Hepatic stellate cell (primary cell): Measurements from ENCODE around the gene POLR1G.

Experiments
- DNase-seq: peaks from one replicate; pipeline ENCODE4 v3.0.0; 2011; ENCODE audit warnings: low spot score

POLR1G gene, protein sequence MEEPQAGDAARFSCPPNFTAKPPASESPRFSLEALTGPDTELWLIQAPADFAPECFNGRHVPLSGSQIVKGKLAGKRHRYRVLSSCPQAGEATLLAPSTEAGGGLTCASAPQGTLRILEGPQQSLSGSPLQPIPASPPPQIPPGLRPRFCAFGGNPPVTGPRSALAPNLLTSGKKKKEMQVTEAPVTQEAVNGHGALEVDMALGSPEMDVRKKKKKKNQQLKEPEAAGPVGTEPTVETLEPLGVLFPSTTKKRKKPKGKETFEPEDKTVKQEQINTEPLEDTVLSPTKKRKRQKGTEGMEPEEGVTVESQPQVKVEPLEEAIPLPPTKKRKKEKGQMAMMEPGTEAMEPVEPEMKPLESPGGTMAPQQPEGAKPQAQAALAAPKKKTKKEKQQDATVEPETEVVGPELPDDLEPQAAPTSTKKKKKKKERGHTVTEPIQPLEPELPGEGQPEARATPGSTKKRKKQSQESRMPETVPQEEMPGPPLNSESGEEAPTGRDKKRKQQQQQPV

DNA sequence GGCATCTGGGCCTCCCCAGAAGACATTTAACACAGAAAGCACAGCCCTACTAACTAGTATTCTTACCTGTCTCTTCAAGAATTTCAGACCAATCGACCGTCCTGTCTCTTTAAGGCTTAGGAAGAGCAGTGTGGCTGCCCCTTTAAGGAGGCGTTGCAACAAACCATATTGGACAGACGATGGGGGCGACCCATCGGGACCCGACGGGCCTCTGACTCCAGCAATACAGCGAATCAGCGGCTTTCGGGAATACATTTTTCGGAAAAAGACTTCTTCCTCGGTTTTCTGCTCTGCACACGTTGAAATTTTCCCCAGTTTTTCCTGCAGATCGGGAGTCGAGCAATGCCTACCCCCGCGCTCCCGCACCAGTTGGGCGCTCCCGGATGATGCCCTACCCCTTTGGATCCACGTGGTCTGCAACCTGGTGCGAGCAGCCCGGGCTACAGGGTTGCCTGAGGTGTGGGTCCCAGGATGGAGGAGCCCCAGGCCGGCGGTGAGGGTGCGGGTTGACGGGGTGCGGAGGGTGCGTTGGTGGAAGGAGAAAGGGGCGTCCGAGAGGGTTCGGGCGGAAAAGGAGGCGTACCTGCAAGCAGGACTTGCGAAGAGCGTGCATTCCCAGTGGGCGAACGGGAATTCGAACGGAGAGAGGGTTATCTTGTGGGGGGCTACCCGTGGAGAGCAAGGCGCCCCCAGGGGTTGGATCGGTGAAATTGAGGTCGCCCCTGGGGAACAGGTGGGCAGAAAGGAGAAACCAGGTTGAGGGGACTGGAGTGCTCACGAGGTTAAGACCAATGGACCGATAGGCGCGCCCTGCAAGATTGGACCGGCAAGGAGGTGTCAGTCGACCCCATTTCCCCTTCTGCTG lies at the start of gene POLR1G:
POLR1G (plus strand) TSS at position 419 of the 865 bp plus-strand sequence; CDS start at position 472, 53 bp downstream.
- DNase-seq = peak; percentile 93

DNA sequence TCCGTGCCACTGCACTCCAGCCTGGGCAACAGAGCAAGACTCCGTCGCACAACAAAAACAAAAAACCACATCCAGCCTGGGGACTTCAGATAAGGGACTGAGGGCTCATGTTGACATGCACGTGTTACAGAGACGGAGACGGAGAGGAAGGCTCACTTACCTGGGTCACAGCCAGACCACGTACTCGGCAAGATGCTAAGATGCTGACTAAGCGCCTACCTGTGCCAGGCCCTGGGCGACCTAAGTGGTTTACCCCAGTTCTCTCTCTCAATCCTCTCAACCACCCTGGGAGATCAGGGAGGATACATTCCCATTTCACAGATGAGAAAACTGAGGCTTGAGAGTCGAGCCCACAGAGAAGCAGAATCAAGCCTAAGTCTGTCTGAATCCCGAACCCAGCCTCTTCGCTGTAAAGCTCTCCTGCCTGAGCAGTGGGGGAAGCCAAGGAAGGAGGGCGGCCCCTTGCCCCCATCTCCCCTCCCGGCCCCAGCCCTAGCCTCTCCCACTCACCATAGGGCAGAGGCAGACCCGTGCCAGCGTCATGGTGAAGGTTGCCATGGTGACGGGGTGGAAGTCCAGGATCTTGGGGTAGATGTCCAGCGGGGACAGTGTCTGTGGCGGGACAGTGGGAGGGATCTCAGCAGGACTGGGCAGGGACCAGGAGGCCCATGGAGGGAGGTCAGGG lies 49.5 kb upstream of the POLR1G start:
- no peak for DNase-seq

DNA sequence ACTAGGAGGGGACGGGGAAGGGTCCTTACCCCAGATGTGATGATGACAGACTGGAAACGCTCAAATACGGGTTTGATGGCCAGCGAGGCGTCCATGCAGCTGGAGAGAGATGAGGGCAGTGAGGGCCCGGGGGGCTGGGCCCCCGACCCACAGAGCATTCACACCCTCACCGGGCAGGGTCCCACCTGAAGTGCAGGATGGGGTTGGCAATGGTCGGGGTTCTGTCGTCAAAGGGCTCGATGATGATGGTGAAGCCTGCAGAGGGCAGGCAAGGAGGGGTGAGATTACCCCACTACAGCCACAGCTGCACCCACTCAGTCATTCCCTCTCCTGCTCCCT lies 49.0 kb upstream of the POLR1G start:
- DNase-seq = no peak

DNA sequence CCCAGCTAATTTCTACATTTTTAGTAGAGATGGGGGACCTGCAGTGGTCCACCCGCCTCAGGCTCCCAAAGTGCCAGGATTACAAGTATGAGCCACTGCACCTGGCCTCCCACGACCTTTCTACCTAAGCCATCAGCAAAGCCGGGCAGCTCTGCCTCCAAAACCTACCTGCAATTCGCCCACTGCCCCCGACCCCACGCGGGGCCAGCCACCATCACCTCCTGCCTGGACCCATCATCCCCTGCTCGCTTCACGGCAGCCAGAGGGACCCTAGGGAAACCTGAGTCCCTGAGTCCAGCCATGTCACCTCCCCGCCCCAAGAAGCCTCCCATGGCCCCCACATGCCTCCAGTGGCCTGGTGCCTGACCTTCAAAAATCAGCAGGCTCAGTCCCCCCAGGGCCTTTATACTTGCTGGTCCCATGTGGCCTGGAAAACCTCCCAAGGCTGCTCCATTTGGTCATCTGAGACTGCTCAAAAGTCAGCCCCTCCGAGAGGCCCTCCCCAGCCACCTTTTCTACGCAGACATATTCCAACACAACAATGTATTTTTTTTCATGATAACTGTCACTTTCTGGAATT lies 48.1 kb upstream of the POLR1G start:
- no peak for DNase-seq

DNA sequence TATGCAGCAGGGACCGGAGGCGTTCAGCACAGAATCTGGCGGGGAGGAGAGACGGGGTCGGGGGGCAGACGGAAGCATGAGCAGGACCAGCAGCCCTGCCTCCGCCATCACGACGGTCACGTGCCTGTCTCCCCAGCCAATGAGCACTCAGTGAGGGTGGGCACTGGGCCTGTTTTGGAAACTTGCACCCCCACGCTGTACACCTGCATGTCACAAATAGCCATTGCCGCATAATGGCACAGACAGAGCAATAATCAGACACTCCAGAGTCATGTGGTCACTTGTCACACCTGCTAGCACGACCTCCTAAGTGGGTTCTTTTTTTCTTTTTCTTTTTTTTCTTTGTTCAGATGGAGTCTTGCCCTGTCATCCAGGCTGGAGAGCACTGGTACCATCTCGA lies 44.8 kb upstream of the POLR1G start:
- DNase-seq = no peak

DNA sequence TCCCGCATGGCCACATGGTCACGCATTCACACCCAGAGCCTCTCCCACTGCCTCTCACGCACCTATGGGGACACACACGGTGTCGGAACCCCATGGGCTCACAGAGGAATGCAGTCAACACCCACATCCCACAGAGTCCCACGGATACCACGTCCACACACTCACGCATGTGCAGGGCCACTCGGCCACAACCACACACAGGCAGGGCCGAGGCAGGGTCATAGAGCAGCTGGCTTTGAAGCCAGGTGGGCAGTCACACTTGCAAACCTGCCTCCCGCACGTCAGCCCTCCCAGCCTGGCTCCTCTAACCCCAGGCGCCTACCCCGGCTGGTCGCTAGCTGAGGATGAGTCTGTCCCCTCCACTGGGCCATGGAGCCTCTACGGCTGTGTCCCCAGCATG lies 44.2 kb upstream of the POLR1G start:
- DNase-seq = no peak

DNA sequence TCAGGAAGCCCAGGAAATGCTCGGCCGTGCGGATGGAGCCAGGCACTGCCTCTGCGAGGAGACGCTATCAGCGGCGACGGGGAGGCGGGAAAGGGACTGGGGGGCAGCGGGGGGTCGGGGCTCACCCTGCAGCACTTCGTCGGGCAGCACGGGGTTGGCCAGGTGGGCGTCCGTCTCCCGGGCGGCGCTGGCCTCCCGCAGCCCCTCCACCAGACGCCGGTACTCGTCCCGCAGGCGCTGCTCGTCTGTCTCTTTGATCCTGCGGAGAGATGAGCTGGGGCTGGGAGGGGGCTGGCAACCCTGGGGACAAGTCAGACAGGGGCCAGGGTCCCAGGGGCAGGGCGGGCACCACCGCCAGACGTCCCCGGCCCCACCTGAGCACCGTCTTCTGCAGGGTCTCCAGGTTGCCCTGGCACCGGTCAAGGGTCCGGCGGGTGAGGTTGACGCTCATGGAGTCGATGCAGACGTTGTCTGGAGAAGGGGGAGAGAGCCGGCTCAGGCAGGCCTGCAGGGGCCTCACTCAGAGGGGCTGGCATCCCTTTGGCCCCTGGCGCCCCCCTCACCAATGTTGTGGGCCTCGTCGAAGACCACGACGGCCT lies 42.5 kb upstream of the POLR1G start:
- DNase-seq = no peak

DNA sequence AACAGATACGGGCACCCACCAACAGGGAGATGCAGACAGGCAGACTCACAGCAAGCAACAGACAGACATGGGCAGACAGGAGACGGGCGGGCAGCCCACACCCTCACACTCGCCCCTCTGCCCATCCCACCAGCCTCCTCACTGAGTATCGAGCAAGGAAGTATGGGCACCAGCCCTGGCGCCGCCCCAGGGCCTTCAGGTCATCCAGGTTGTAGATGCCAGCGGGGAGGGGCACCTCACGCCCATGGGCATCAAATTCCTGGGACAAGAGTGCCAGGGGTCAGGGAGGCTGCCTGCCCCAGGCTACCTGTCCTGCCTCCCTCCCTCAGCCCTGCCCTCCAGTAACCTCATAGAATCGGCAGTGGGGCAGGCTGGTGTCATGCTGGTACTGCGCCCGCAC lies 41.7 kb upstream of the POLR1G start:
- no peak for DNase-seq

DNA sequence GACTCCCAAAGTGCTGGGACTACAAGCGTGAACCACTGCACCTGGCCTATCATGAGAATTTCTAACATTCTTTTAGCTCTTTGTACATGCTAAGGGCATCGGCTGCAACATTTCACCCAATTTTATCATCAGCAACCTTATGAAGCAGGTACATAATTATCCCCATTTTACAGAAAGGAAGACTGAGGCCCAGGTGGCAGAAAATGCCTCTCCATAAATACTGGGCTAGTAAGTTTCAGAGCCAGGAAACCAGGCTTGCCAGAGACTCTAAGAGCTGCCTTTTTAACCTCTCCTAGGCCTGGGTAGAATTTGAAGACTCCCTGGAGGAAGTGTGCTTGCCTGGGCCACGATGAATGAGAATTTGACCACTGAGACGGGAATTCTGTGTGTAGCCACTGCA lies 38.3 kb upstream of the POLR1G start:
- DNase-seq = no peak

DNA sequence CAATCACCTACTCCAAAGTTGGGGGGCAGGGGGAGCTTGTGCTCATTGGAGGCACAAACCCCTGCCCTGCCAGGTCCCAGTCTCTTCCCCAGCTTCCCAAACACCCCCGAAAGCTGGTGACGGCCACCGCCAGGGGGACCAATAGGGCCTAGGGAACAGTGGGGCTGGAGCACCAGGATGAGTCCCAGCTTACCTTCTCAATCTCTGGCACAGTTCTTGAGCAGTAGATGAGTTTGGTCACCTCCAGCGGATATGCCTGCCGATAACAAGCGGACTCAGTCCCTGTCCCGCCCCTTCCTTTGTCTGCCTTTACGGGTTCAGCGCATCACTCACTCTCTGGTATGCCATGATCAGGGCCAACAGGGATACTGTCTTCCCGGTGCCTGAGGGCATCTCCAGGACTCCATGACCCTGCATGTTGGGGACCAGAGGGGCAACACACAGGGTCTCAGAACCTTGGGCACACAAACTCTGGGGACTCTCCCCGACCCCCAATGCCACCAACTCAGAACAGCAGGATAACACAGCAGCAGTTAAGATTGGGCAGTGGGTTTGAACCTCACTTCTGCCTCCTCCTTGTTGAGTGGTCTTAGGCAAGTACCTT lies 37.6 kb upstream of the POLR1G start:
- no peak for DNase-seq

DNA sequence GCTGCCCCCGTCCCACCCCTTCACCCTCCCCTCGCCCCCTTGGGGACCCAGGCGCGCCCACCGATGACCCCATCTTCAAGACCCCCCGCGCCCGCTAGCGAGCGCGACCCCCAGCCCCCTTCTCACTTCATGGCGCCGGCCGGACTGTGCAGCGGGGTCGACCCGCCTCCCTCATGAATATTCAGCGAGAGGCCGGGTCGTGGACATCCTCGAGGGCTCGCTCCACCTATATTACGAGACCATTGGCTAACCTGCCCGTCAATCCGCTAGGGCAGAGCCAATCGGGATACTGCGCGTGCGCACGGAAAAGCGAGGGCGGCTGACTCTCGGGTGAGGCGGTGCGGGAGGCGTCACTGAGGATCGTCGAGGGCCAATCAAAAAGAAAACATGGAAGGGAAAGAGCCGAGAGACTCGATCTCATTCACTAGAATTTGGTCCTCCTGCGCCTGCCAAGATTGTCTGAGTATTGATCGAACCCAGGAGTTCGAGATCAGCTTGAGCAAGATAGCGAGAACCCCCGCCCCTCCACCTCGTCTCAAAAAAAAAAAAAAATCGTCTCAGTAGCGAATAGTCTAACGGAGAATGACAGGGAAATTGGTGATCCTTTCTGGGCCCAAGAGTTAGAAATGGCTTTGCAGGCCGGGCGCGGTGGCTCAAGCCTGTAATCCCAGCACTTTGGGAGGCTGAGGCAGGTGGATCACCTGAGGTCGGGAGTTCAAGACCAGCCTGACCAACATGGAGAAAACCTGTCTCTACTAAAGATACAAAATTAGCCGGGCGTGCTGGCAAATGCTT lies 35.8 kb upstream of the POLR1G start, which contains the start of gene ERCC2:
ERCC2 (minus strand) TSS at position 164 of the 795 bp plus-strand sequence; CDS start at position 131, 33 bp downstream.
- peak; percentile 100 for DNase-seq

DNA sequence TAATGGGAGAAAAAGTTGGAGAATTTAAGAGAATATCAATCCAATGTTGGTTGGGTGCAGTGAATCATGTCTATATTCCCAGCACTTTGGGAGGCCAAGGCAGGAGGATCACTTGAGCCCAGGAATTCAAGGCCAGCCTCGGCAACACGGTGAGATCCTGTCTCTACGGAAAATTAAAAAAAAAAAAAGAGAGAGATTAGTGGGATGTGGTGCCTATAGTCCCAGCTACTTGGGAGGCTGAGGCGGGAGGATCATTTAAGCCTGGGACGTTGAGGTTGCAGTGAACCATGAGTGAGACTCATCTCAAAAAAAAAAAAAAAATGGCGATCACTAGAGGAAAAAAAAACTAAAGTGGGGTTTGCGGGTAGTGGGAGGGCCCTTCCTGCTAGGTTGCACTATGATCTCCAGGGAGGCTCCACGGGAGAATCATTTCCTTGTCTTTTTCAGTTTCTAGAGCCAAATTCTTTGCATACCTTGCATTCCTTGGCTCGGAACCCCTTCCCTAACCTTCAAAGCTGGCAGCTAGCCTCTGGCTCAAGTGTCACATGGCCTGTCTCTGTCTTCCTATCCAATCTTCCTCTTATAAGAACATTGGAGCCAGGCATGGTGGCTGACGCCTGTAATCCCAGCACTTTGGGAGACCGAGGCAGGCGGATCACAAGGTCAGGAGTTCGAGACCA lies 30.3 kb upstream of the POLR1G start:
- DNase-seq = peak; percentile 84

DNA sequence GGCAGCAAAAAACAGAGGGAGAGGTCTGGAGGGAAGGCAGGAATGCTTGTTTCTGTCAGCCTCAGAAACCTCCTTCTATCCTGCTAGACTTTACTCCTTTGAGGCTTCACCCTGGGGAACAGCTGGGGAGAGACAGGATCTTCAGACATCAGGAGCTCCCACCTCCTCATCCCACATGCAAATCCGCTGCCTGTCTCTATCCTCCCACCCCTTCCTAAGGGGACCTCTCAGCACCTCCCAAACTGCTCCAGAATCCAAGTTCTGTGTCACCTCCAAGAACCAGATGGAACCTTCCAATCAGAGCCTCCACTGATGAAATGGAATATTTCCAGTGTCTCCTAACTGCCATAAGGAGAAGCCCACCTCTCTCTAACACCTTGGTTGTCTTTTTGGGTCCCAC lies 26.3 kb upstream of the POLR1G start:
- no peak for DNase-seq

DNA sequence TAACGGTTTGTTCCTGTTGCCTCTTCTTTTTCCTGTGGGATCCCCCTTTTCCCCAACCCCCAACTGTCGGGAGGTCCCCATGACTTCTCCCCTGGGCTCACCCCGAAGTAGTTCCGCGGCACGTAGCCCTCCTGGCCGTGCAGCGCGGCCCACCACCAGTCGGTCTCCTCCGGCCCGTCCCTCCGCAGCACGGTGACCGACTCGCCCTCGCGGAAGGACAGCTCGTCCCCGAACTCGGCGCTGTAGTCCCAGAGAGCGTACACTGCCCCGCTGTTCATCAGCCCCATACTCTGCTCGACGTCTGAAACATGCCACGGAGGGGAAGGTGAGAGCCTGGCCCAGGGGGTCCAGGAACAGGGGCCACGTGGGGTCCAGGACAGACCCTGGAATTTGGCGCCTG lies 24.0 kb upstream of the POLR1G start:
- DNase-seq = no peak

DNA sequence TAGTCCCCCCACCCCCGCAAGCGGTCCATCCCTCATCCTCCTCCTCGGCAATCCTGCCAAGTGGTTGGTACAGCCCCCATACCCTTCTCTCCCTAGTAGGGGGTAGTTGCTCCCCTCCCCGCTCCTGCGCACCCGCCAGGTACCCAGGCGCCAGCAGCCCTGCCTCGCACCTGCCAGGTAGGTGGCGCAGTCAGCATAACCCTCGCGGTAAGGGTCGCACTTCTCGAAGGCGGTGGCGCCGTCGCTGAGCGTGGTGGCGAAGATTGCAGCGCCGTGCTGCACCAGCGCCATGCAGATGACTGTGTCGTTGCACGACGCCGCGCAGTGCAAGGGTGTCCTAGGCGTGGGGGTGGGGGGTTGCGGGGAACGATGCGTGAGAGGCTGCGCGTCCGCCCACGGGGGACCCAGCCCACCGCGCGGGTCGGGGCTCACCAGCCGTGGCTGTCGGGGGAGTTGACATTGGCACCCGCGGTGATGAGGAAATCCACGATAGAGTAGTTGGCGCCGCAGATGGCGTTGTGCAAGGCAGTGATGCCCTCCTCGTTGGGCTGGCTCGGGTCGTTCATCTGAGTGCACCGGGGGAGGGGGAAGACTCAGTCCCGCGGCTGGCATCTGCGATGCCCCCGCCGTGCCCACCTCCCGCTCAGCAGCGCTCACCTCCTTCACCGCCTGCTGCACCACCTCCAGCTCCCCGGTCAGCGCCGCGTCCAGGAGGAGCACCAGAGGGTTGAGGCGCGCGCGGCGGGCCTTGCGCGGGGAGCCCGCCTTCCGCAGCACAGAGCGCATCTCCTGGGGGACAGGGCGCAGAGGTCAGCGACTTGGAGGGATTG lies 20.8 kb upstream of the POLR1G start:
- DNase-seq = no peak

DNA sequence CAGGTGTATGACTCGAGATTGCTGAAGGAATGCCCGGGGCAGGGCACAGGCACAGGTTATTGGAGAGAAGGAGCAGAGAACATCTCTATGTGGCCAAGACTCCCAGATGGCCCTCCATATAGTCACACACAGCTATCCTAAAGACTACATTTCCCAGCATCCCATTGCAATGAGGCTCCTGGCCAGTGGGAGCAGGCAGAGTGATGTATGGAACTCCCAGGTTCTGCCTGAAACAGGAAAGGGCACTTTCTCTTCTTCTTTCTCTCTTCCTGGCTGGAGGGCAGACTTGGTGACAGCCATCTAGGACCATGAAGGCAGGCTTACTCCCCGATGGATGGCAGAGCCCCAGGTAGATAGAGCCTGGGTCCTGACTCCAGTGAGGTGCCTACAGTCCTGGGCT lies 15.1 kb upstream of the POLR1G start:
- no peak for DNase-seq

DNA sequence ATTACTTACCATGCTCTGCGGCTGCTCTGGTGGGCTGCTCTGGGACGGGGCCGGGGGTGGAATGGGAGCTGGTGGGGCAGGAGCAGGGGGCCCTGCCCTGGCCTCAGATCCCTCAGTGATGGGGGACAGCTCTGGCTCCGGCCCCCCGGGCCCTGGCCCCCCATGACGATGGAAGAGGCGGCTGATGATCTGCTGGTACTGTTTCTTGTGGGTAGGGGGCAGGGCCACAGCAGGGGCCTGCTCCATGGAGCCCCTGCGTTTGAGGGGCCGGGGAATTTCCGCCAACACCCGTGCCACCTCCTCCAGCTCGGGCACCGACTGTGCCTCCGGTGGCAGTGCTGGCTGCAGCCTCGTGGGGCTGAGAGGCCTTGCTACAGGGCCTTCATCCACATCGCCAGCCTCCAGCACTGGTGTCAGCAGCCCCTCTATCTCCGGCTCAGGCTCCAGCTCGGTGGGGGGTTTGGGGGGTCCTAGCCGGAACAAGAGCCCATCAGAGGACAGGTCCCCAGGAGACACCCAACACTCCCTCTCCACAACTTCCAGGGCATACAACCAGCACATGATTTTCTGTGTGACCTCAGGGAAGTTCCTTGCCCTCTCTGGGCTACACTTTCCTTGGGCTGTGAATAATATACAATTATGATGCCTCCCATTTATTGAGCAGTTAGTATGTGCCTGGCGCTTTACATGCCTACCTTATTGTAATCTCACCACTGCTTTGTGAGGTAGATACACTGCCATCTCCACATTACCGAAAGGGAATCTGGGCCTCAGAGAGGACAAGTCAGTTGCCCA lies 14.4 kb upstream of the POLR1G start:
- DNase-seq = no peak
